NCI-H526 (cell line): ENCODE results near the gene BLOC1S5.
A peak's percentile ranks its signal among the peaks of the same experiment; 100 is the strongest.
"Not testable (repeated sequence)": the region's sequence is repeated elsewhere in the genome, so short reads cannot be mapped to it uniquely, and the experiment has no call there.

Experiments
- DNase-seq, 2 experiments: peaks; one replicate each; lab custom pipeline; 2025; lab: John Stamatoyannopoulos, UW

BLOC1S5 gene

DNA sequence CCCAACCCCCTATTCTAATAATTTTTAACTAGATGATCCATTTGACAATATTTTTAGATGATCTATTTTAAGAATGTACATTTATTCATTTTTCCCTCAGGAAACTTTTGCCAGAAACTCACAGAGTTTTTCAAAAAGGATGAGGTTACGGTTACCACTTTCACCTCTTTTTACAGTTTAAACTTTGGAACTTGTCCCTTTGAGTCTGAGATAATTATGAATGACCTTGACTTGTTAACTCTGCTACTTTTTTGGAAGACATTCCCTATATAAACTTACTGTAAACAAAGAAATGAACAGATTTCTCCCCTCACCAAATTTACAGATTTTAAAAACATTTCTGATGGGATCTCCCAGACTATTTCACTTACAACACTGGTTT is 18.4 kb upstream of the BLOC1S5 start:
- no peak for DNase-seq

DNA sequence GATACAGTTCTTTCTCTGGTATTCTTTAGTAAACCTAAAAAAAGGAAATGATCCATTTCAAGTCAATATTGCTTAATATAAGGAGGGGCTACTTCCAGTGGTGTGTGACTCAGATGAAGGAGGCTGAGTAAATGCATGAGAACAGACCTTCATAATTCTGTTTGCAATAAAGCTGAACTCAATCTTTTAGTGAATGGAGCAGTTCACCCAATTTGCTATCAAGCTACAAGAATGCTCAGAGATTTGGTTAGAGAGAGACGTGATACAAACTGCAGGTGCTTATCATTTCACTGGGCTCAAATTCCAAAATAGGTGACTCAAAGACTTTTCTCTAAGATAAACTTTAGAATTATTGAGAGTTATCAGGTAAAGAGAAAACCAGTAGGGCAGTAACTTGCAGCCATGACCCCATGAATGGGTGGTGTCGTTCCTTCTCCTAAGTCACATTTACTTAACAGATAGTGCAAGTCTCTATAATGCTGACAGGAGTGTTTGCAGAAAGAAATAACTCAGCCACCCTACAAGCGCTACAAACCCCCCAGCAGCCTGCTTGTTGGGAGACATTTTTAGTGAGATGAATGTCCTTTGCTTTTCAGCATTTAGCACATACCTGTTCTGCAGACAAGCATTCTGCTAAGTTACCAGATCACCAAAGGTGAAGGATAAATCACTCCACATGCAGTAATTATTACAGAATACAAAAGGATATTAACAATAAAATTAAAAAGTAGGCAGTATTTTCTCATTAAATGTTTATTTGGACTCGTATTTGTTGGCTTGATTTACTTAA is 16.4 kb upstream of the BLOC1S5 start:
- DNase-seq = no peak

DNA sequence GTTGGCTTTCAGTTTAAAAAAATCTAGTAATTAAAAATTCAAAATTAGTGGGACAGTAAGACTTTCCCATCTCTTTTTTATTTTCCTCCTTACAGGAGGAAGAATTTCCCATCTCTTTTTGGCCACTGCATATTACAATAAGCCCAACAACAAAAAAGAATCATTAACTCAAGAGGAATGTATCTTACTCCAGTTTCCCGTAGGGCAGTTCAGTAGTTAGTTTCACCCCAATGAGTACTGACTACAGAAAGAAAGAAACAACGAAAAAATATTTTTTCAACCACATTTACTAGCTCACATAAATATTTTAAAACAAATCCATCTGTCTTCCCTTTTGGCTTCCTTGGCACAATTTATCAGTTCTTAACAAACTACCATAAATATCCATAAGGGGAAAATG is 14.9 kb upstream of the BLOC1S5 start:
- DNase-seq = no peak

DNA sequence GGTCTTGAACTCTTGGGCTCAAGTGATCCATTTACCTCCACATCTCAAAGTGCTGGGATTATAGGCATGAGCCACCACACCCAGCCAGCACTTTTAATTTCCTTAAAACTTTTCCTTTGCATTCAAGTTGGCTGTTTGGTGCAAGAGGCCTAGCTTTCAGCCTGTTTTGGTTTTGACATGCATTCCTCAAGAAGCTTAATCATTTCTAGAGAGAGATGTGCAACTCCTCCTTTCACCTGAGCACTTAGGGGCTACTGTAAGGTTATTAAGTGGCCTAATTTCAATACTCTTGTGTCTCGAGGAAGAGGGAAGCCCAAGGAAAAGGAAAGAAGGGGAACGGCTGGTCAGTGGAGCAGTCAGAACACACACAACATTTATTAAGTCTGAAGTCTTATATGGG is 13.8 kb upstream of the BLOC1S5 start:
- DNase-seq = no peak

DNA sequence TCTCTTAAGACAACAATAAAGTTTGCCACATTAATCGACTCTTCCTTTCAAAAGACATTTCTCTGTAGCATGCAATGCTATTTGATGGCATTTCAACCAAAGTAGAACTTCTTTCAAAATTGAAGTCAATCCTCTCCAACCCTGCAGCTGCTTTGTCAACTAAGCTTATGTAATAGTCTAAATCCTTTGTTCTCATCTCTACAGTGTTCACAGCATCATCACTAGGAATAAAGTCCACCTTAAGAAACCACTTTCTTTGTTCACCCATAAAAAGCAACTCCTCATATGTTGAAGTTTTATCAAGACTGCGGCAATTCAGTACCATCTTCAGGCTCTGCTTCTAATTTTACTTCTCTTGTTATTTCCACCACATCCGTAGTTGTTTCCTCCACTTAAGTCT is 11.5 kb upstream of the BLOC1S5 start:
- no peak for DNase-seq

DNA sequence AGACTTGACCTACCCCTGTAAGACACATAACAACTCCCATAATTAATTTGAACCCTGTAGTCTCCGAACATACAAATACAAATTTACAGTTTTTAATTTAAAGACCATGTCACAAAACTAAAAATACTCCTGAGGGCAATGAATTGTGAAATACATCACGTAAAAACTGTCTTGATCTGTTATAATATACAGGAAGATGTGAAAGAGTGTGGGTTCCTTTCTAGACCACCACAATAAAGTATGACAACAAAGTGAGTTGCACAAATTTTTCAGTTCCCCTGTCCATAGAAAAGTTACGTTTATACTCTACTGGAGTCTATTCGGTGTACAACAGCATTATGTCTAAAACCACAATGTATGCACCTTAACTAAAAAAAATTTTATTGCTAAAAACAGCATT is 11.0 kb upstream of the BLOC1S5 start:
- DNase-seq = no peak

DNA sequence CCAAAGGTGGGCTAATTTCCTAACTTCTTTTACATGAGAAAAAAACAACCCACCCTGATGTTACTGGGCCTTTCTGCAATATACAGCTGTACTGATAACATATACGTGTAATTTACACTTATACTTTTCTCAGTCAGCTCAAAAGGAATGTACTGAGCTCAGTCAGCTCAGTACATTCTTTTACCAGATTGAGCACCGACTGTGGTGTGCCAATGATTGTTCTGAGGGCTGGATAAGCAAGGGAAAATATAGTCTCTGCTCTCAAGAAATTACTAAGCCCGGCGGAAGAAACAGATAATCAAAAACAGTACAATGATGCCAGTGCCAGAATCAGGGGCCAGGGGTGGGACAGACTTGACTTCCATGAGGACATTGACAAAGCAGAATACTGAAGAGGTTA is 10.0 kb upstream of the BLOC1S5 start:
- DNase-seq = no peak

DNA sequence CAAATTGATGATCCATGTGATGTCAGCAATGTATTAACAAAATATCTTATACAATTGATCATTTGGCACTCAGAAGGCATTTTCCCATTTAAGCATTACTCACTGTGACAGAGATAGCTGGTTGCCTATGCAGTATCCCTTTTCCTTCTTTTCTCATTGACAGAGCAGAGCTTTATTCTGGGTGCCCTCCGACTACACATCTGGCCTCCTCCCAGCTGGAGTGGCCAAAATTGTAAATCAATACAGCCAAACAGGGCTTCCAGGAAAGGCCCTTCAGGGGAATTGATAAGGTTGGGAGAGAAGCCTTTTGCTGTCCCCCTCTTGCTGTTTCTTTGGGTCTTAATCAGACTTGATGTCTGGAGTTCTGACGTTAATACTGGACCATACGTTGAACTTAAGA is 9.6 kb upstream of the BLOC1S5 start:
- no peak for DNase-seq

DNA sequence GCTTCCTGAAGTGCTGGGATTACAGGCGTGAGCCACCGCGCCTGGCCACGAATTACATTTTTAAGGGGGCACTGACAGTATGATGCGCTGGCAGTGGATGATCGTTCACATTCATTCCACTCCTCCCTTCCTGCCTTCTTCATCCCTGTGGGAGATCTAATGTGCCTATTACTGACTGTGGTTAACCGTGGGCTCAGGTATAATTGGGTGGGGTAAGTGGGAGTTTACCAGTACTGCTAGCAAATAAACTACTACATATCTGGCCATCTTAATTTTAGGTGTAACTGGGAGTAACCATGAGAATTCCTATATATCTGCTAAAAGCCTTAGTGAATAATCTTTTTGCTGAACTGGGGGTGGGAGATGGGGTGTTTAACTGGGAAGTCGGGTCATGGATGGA is 6.5 kb upstream of the BLOC1S5 start:
- no peak for DNase-seq

DNA sequence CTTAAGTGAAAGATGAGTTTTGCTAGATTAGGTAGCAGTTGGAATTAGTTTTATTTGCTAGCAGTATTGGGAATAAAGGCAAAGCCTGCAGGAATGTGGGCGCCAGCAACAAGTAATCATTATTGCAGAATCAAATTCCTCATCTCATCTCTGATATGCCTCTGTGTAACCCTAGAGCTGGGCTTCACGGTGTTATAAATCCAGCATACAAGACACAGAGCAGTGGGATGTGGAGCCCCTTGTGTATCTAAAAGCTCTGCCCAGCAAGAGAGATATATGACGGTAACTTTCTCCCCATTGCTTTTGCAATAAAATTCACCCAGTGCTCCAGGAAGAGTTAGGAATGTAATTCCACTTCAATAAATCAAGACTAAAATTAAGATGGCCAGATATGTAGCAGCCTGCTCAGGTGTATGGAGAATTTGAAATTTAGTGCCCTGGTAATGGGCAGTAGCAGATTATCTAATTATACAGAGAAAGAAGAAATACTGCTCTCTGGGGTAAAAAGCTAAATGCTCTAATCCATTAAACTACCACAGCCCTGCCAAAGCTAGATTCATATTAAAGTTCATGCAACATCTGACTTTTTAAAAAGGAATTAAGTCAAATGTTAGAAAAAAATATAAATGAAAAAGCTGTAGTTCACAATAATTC is 5.6 kb upstream of the BLOC1S5 start:
- no peak for DNase-seq

DNA sequence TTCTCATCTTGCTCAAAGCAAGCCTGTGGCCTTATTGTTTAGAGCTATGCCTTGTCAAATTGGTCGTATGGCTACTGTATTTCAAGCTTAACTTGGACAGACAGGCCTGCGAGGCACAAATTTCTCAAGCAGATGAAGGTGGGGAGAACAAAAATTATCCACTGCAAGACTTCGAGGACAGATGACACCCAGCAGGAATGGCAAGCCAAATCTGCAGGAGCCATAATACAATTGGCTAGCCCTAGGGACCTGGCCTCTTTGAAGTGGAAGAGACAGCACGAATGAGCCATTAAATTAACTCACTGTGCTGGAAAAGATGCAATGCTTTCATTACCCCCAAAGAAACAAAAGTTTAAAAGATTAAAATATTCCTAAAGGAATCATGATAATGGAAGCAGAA is 5.0 kb upstream of the BLOC1S5 start:
- no peak for DNase-seq

DNA sequence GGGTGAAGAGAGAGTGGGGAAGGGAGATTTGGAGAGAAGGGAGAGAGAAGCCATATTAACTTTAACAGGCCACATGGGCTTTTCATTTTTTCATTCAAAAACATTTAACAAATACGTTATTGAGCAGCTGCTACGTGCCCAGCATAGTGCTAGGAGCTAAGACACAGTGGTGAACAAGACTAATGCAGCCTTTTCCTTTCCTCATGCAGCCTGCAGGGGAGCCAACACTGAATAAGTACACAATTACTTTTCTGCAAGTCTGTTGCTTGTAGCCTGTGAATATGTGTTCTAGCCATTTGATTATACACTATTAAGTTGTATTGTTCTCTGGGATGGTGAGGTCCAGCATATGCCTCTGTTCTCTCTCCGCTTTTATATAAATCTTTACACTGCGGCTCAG is 1.9 kb upstream of the BLOC1S5 start:
- no peak for DNase-seq

DNA sequence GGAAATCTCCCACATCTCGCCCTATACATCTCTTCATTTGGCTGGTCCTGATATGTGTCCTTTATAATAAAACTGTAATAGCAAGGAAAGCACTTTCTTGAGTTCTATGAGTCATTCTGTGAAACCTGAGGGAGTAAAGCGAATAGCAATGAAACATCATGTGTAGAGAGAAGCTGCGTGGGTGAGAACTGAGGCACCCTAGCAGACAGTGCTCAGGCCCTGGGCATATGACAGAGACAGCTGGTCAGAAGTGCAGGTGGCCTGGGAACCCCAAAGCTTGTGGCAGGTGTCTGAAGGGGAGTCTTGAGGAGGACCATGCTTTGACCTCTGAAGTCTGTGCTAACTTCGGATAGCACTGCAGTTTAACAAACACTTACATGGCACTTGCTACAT is 1.3 kb upstream of the BLOC1S5 start:
- no peak for DNase-seq

DNA sequence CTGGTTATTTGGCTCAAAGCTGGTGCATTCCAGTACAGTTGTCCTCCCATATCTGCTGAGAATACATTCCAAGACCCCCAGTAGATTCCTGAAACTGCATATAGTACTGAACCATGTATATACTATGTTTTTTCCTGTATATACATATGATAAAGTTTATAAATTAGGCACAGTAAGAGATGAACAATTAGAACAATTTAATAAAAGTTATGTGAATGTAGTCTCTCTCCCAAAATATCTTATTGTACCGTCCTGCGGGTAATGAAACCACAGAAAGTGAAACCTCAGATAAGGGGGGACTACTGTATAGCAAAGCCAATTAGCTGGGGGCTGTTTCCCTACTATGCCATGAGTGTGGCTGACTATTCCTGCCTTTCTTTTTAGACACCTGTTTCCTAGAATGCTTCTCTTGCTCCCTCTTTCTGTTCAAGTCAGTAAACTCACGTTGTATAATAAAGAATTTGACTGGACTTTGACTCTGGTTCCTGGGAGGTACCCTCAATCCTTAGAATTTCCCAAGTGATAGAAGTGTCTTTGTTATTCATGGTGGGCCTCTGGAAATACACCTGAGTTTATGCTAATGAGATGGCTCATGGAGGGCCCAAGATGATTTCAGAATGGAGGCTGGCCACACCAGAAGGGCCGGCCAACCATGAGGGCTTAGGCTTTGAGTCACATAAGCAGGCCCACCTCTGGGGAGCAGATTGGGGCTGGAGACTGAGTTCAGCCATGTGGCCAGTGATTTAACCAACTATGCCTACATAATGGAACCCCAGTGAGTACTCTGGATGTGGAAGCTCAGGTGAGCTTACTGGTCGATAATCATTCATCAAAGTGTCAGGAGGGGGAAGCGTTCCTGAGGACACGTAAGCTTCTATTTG is 689 bp upstream of the BLOC1S5 start:
- no peak for DNase-seq

DNA sequence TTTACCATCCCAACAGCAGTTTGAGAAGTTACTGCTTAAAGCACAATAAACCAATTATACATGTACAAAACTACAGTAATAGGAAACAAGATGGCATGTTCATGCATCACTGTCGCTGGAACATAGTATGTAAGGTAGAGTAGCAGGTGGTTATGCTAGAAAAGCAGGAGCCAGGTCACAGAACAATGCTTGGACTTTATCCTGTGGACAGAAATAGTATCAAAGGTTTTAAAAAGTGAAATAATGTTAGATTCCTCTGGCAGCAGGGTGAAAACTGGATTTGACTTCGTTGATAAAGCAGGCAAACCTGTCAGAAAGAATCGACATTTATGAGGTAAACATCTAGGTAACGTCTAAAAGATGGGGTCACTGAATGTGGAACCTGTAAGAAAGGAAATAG is 2.5 kb downstream of the BLOC1S5 start:
- no peak for DNase-seq

DNA sequence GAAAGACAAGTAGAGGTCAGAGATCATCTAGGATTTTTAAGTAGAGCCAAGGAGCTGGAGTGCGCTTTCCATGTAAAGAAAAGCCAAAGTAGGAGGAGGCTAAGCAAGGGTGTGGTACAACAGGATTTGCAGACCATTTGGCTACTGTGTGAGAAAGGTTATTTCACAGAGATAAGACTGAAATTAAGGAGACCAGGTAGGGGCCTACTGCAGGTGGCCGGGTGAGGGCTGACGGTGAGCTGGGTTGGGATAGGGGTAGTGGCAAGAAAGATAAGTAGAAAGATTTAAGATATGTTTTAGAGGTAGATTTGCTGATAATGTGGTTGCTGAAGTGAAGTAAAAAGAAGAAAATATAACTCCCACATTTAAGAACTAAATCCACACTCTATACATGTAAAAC is 3.8 kb downstream of the BLOC1S5 start:
- no peak for DNase-seq

DNA sequence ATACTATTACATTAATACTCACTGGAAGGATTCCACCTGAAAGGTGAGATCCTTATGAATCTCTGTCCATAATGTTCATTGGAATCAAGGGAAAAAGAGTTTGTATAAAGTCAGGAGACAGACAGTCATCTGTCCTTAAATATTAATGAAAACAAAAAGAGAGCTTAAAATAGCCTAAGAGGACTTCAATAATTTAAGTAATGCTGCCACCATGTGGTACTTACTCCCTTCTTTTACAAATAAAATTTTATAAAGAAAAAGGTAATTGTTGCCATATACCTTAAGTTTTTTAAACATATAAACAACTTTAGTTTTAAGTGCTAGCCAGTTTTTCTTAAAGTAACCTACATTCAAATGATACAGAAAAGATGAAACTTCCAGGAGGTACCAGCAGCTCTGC is 5.1 kb downstream of the BLOC1S5 start:
- peak in 1 of 2 experiments; percentile 20 for DNase-seq

DNA sequence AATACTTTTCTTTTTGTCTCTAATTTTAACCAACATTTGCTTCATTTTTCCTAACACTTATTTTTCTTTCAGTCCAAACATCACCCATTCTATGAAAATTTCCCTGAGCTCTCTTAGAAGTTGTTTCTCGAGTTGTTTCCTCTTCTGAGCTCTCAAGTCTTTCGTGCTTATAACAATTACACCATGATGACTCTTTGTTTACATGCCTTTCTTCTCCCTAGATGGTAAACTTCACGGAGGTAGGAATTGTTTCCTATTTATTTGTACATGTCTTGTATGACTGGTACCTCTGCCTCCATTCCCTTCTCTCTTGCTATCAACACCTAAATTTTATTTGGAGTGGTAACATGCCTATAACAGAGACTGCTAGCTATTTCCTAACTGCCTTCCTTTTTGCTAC is 6.4 kb downstream of the BLOC1S5 start:
- no peak for DNase-seq

DNA sequence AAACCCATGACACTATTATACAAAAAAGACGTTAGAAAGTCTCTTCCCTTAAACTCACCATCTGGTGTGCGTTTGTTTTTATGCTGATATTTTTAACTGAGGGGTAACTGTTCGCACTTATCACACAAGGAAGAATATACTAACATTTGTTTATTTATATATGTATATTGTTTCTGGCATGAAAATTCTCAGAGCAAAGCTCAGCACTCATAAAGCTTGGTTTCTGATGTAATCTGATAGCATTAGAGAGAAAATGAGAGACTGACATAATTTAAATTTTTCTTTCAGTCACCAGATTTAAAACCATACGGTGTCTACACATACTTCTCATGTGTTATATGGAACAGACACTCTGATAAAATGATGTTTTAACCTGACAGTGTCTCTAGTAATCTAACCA is 6.9 kb downstream of the BLOC1S5 start:
- DNase-seq = peak in 1 of 2 experiments; percentile 36

DNA sequence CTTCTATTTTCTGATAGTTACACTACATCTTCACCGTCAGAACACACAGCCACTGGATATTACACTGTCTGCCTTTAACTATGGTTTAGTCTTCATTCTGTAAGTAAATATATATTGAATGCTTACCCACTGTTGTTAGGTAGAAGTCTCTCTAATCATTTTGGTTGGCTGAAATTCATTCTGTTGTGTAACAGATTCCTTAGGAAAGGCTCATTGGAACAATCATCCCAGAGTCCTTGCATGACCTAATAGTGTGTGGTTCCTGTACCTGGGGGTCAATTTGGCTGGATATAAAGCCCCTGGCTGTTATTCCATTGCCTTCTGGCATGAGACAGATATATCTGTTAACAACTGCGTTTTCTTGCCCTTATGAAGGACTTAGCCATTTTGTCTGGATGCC is 9.9 kb downstream of the BLOC1S5 start:
- DNase-seq = no peak

DNA sequence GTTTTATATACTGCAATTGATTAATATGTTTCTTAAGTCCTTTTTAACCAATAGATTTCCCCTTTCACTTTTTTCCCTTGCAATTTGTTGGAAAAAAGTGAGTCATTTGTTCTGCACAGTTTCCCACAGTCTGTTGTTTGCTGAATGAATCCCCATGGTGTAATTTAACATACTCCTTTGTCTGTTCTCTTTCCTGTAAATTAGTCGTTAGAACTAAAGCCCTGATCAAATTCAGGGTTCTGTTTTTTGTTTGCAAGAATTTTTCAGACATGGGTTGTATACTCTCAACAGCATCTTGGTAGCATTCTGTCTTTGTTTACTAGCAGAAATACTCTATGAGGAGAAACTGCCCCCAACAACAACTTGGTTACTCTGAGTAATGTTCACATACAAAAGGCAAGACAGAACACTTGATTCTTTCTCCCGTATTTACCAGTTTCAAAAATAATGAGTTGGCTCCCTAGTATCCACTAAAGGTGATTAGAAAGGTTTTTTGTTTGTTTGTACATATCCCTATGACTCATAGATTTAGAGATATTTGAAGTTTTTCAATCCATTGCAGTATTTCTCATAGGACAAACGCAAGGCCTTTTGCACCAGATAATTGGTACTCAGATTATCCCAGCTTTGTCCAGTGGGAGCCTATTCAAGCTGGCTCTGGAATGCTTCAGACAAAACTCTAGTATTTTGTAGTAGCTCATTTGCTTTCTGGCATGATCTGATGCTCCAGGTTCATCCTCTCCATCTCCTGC is 16.5 kb downstream of the BLOC1S5 start:
- no peak for DNase-seq

DNA sequence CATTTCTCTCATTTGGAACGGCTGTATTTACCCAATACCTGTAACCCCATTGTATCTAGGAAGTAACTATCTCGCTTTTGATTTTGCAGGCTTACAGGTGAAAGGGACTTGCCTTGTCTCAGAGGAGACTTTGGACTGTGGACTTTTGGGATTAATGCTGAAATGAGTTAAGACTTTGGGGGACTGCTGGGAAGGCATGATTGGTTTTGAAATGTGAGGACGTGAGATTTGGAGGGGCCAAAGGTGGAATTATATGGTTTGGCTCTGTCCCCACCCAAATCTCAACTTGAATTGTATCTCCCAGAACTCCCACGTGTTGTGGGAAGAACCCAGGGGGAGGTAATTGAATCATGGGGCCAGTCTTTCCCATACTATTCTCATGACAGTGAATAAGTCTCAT is 18.4 kb downstream of the BLOC1S5 start:
- DNase-seq = not testable (repeated sequence)
